ENCODE results near the gene UBL4A. TPM values are rescaled to one million over a fixed set of nuclear protein-coding genes. Genes with fewer than 3 reads are reported as not detected.

The UBL4A gene
- total and polyA plus RNA-seq, 2 of the 13 experiments (the other 11 are each of a cell fraction or from before 2014, with no cell fraction given), result 16.8 to 25.5 TPM

DNA sequence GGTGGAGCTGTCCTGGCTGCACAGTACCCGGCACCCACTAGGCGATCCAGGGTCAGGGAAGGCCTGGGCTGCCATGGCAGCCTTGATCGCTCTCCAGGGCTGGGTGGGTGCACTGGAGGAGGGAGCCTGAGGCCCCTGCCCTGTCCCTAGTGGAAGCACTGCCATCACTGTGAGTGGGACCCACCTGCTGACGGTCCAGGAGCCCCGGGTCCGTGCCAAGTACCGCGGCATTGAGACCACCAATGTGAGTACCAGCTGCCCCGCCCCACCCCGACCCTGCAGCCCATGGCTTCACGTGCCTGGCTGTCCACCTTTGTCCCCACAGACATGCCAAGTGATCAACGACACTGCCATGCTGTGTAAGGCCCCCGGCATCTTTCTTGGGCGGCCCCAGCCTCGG is 19.5 kb downstream of the UBL4A start:
- BruUV-seq (replicated peaks), result no TSS peak
- TF ChIP-seq EHMT2 (IDR thresholded peaks at IDR 0.05; ENCODE audit: borderline replicate concordance, low read depth, low read length) (no peak), RXRB (CRISPR knock-in tag; IDR thresholded peaks at IDR 0.05; ENCODE audit: borderline replicate concordance) (no peak), MEIS2 (CRISPR knock-in tag; IDR thresholded peaks at IDR 0.05) (no peak), ZNF670 (CRISPR knock-in tag; IDR thresholded peaks at IDR 0.05; ENCODE audit: borderline replicate concordance) (no peak), KAT2B (IDR thresholded peaks at IDR 0.05; ENCODE audit: borderline replicate concordance, low read depth, low read length) (no peak), CENPX (CRISPR knock-in tag; IDR thresholded peaks at IDR 0.05) (no peak), ZNF746 (CRISPR knock-in tag; IDR thresholded peaks at IDR 0.05) (no peak), KDM5A (IDR thresholded peaks at IDR 0.05; ENCODE audit: borderline replicate concordance, low read length) (no peak), SOX5 (CRISPR knock-in tag; IDR thresholded peaks at IDR 0.05; ENCODE audit: borderline replicate concordance) (no peak), KLF16 (CRISPR knock-in tag; IDR thresholded peaks at IDR 0.05) (no peak), ZFY (CRISPR knock-in tag; IDR thresholded peaks at IDR 0.05) (no peak), MTF2 (CRISPR knock-in tag; IDR thresholded peaks at IDR 0.05; ENCODE audit: borderline replicate concordance) (no peak)
- TF ChIP-seq, protein P1, sequence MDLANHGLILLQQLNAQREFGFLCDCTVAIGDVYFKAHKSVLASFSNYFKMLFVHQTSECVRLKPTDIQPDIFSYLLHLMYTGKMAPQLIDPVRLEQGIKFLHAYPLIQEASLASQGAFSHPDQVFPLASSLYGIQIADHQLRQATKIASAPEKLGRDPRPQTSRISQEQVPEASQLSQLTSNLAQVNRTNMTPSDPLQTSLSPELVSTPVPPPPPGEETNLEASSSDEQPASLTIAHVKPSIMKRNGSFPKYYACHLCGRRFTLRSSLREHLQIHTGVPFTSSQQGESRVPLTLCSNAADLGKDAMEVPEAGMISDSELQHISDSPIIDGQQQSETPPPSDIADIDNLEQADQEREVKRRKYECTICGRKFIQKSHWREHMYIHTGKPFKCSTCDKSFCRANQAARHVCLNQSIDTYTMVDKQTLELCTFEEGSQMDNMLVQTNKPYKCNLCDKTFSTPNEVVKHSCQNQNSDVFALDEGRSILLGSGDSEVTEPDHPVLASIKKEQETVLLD (CRISPR knock-in tag; IDR thresholded peaks at IDR 0.05; ENCODE audit: low read depth), result no peak
- TF ChIP-seq, protein P2, sequence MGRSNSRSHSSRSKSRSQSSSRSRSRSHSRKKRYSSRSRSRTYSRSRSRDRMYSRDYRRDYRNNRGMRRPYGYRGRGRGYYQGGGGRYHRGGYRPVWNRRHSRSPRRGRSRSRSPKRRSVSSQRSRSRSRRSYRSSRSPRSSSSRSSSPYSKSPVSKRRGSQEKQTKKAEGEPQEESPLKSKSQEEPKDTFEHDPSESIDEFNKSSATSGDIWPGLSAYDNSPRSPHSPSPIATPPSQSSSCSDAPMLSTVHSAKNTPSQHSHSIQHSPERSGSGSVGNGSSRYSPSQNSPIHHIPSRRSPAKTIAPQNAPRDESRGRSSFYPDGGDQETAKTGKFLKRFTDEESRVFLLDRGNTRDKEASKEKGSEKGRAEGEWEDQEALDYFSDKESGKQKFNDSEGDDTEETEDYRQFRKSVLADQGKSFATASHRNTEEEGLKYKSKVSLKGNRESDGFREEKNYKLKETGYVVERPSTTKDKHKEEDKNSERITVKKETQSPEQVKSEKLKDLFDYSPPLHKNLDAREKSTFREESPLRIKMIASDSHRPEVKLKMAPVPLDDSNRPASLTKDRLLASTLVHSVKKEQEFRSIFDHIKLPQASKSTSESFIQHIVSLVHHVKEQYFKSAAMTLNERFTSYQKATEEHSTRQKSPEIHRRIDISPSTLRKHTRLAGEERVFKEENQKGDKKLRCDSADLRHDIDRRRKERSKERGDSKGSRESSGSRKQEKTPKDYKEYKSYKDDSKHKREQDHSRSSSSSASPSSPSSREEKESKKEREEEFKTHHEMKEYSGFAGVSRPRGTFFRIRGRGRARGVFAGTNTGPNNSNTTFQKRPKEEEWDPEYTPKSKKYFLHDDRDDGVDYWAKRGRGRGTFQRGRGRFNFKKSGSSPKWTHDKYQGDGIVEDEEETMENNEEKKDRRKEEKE (IDR thresholded peaks at IDR 0.05), result no peak
- TF ChIP-seq, protein P3, sequence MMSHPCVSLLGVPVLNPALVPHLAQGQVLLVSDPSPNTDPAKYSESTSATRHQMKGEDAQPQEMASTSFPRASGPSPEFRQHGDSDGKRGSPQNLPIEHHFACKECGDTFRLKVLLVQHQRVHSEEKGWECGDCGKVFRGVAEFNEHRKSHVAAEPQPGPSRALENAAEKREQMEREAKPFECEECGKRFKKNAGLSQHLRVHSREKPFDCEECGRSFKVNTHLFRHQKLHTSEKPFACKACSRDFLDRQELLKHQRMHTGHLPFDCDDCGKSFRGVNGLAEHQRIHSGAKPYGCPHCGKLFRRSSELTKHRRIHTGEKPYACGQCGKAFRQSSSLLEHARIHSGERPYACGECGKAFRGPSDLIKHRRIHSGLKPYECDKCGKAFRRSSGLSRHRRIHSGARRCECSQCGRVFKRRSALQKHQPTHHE (CRISPR knock-in tag; IDR thresholded peaks at IDR 0.05; ENCODE audit: borderline replicate concordance), result no peak

More for the DNA sequence above, 19.5 kb downstream of the UBL4A start:
- POLR2A ChIA-PET, result no interaction called here
- Histone ChIP-seq H3K27me3 (ENCODE audit: control insufficient read depth in 1 of 2, insufficient read depth in 2 of 2, low read length in 2 of 2) (no peaks in the 10 kb centered on the region), H3K27ac (ENCODE audit: extremely low read length, insufficient read depth, low read length) (no peak overlapping the region), H2AFZ (ENCODE audit: low read length) (no peak overlapping the region), H4K20me1 (ENCODE audit: insufficient read depth, low read length) (no peaks in the 10 kb centered on the region), H3K79me2 (ENCODE audit: insufficient read depth, low read length) (no peaks in the 10 kb centered on the region), H3K9me3 (ENCODE audit: low read length) (no peaks in the 10 kb centered on the region), H3K9ac (ENCODE audit: insufficient read depth, low read depth, low read length) (no peak overlapping the region), H3K4me3 (replicated peaks in 1 of 3; ENCODE audit: insufficient read depth in 1 of 3, low read depth in 2 of 3, low read length in 3 of 3) (no peak overlapping the region), H3K4me2 (ENCODE audit: low read depth, low read length) (no peak overlapping the region), H3K36me3 (replicated peaks in 1 of 2; ENCODE audit: control insufficient read depth in 1 of 2, insufficient read depth in 2 of 2, low read length in 2 of 2) (peaks cover 6 to 8% of the 10 kb centered on the region in 2 experiments; a peak in 2 of 5 replicates), H3K4me1 (ENCODE audit: insufficient read depth, low read length) (peaks cover 6% of the 10 kb centered on the region; the same call in 1 of the 2 replicates)
- CTCF ChIA-PET (ENCODE audit: low intra/inter-chr PET ratio, low total read pairs), result no interaction called here
- FAIRE-seq, result no peak
- DNase-seq (ENCODE audit: low spot score), result no peak
- intact Hi-C loops (cut with micrococcal nuclease; ENCODE audit: unreplicated experiment), result no loop called here
- ATAC-seq, result no peak
- no CpG with 5 or more reads among the region's 15 CpGs for WGBS (ENCODE audit: low lambda C conversion rate)
- in situ Hi-C loops (cut with HindIII; ENCODE audit: extremely low pct_ligation_motif_present, low pct_unique_long_range_greater_than_20kb), result no loop called here
